ENCODE results near the gene TUFM. TPM values are rescaled to one million over a fixed set of nuclear protein-coding genes. Genes with fewer than 3 reads are reported as not detected.

Gene TUFM
- total RNA-seq, 4 donors from 2014 or later, result 95.7 to 172 (median 126) TPM

GRCh38 chr16:28878083-28878926 is 32.2 kb upstream of the TUFM start, which contains the start of gene ATP2A1:
TSS of gene ATP2A1 (plus strand) at chr16:28878488. CDS start at chr16:28878672, 184 bp downstream.
- H3K27ac ChIP-seq, result no peak within 1 kb of the TSS
- no peak for TF ChIP-seq POLR2A (IDR thresholded peaks at IDR 0.05)
- TF ChIP-seq, protein P1, sequence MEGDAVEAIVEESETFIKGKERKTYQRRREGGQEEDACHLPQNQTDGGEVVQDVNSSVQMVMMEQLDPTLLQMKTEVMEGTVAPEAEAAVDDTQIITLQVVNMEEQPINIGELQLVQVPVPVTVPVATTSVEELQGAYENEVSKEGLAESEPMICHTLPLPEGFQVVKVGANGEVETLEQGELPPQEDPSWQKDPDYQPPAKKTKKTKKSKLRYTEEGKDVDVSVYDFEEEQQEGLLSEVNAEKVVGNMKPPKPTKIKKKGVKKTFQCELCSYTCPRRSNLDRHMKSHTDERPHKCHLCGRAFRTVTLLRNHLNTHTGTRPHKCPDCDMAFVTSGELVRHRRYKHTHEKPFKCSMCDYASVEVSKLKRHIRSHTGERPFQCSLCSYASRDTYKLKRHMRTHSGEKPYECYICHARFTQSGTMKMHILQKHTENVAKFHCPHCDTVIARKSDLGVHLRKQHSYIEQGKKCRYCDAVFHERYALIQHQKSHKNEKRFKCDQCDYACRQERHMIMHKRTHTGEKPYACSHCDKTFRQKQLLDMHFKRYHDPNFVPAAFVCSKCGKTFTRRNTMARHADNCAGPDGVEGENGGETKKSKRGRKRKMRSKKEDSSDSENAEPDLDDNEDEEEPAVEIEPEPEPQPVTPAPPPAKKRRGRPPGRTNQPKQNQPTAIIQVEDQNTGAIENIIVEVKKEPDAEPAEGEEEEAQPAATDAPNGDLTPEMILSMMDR (IDR thresholded peaks at IDR 0.05), result no peak
- 68 to 74% methylated on average over 25 of the region's 25 CpGs for WGBS, 2 donors

DNA sequence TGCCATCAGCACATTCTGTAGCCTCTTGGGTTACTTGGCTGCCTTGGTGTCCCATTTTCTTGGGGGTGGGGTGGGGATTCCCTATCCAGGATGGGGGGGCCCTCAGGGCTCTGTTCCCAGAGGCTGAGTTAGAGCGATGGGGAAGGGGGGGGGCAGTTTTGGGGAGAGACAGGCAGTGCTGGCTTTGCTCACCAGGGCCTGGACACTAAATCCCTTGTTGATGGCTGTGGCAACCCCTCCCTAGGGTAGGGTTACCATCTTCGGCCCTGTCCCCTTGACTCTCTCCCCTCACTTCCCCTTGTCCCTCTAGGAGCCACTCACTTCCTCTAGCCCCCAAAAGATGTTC is 31.5 kb upstream of the TUFM start:
- intact Hi-C loops (cut with DNase I), result loop anchor here (5.0 kb wide), 1 partner anchor 50 kb away; the partner anchor contains the start of gene RABEP2
- Histone ChIP-seq H3K27ac (no peak overlapping the region), H3K4me3 (replicated peaks in 1 of 3) (no peak overlapping the region), H3K27me3 (no peaks in the 10 kb centered on the region), H3K4me1 (peaks cover 7 to 12% of the 10 kb centered on the region in 2 donors), H3K36me3 (peaks cover 3 to 16% of the 10 kb centered on the region in 2 donors), H3K9me3 (no peaks in the 10 kb centered on the region)
- WGBS, 2 donors, result 54 to 68% methylated on average over 1 to 2 of the region's 2 CpGs
- TF ChIP-seq, protein P1 (IDR thresholded peaks at IDR 0.05), result no peak
- no peak for TF ChIP-seq POLR2A (IDR thresholded peaks at IDR 0.05)
- DNase-seq, result no peak

More at GRCh38 chr16:28878083-28878926, 32.2 kb upstream of the TUFM start, which contains the start of gene ATP2A1:
- H3K36me3 ChIP-seq, result peaks cover 3 to 14% of the 10 kb centered on the region in 2 donors
- H3K27me3 ChIP-seq, result no peaks in the 10 kb centered on the region
- H3K9me3 ChIP-seq, result no peaks in the 10 kb centered on the region
- DNase-seq, result no peak
- peak within 1 kb of the TSS in 2 of 3 donors; percentile 44 to 54 for H3K4me3 ChIP-seq (replicated peaks in 1 of 3)
- intact Hi-C loops (cut with DNase I), result loop anchor here (5.0 kb wide), 1 partner anchor 49 kb away; the partner anchor contains the start of gene RABEP2
- H3K4me1 ChIP-seq, result peaks cover 7 to 12% of the 10 kb centered on the region in 2 donors

- H3K4me1 ChIP-seq, result peaks cover 7 to 12% of the 10 kb centered on the region in 2 donors
- no peak for DNase-seq
- H3K9me3 ChIP-seq, result no peaks in the 10 kb centered on the region
- peaks cover 3 to 21% of the 10 kb centered on the region in 2 donors for H3K36me3 ChIP-seq
- H3K27ac ChIP-seq, result no peak overlapping the region
- intact Hi-C loops (cut with DNase I), result loop anchor here (5.0 kb wide), 1 partner anchor 50 kb away; the partner anchor contains the start of gene RABEP2
- 62 to 63% methylated on average over 10 to 11 of the region's 12 CpGs for WGBS, 2 donors
- TF ChIP-seq, protein P1 (IDR thresholded peaks at IDR 0.05), result no peak
- TF ChIP-seq POLR2A (IDR thresholded peaks at IDR 0.05), result no peak
- no peaks in the 10 kb centered on the region for H3K27me3 ChIP-seq
- no peak overlapping the region for H3K4me3 ChIP-seq (replicated peaks in 1 of 3)
These were observed 31.0 kb upstream of the TUFM start for GRCh38 chr16:28876973-28877654.

DNA sequence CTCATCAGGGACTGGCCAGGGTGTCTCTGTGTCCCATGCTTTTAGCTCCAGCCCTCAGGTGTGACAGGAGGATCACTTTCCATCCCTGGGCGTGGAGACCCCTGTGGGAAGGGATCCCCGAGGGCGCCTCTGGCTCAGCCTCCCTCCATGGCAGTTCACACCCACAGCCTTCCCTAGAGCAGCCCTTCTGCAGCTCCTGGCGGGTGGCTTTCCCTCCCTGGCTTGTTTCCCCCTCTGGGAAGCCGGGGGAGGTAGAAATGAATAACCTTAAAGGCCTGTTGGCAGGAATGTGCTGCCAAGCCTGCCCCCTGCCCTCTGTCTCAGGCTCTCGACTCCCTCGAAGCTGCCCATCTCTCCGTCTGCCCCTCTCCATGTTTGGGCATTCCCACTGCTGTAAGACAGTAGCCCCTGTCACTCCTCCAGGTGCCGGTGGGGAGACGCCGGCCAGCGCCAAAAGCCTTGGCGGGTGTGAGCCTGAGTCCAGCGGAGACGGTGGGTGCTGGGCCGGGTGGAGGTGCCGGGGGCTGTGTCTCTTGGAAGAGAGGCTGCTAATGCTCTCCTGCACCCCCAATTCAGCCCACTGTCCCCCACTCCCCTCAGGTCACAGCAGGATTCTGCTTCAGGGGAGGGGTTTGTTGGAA is 30.0 kb upstream of the TUFM start:
- TF ChIP-seq POLR2A (IDR thresholded peaks at IDR 0.05), result no peak
- TF ChIP-seq, protein P1 (IDR thresholded peaks at IDR 0.05), result no peak
- WGBS, 2 donors, result 72 to 80% methylated on average over 5 to 17 of the region's 17 CpGs
- Histone ChIP-seq H3K27me3 (no peaks in the 10 kb centered on the region), H3K4me3 (replicated peaks in 1 of 3) (no peak overlapping the region), H3K27ac (no peak overlapping the region), H3K4me1 (peaks cover 7 to 12% of the 10 kb centered on the region in 2 donors), H3K36me3 (peaks cover 9 to 22% of the 10 kb centered on the region in 2 donors), H3K9me3 (no peaks in the 10 kb centered on the region)
- intact Hi-C loops (cut with DNase I), result loop anchor here (5.0 kb wide), 1 partner anchor 51 kb away; the partner anchor contains the start of gene RABEP2
- DNase-seq, result no peak
